GM13977 (cell line): ENCODE results near the gene SLC35F1.

Source experiments
- DNase-seq: peaks from one replicate; pipeline ENCODE4 v3.0.0; 2012; ENCODE audit warnings: low spot score
- CTCF ChIP-seq: IDR thresholded peaks from 2 replicates; pipeline ENCODE4 v1.5.1; 2012; ENCODE audit warnings: mild to moderate bottlenecking, control low read depth; ENCODE audit not compliant: insufficient read depth; ENCODE audit errors: extremely low read depth, missing control alignments
- in situ Hi-C: fragments of 300-500 bp; cut with MboI; formaldehyde crosslinking; loops from one replicate; pipeline ENCODE4 v1.12.0; 2022; ENCODE audit warnings: low sequenced_read_pairs, low pct_unique_long_range_greater_than_20kb, mixed read lengths, inconsistent platforms; ENCODE audit not compliant: unreplicated experiment

Gene SLC35F1

GRCh38 chr6:118134736-118135135 is 227.7 kb downstream of the SLC35F1 start:
- in situ Hi-C loops: no loop called here
- no peak for DNase-seq
- no peak for TF ChIP-seq CTCF

- DNase-seq: no peak
- TF ChIP-seq CTCF: no peak
- in situ Hi-C loops: no loop called here
Measured at GRCh38 chr6:118135371-118135770, 228.3 kb downstream of the SLC35F1 start.

- in situ Hi-C loops: no loop called here
- DNase-seq: no peak
- no peak for TF ChIP-seq CTCF
Measured at GRCh38 chr6:118141211-118141610, 234.1 kb downstream of the SLC35F1 start.

GRCh38 chr6:118146584-118146983 is 239.5 kb downstream of the SLC35F1 start:
- no peak for DNase-seq
- no peak for TF ChIP-seq CTCF
- in situ Hi-C loops: no loop called here

GRCh38 chr6:118147511-118147910 is 240.4 kb downstream of the SLC35F1 start:
- in situ Hi-C loops: no loop called here

GRCh38 chr6:118148561-118148960 is 241.5 kb downstream of the SLC35F1 start:
- in situ Hi-C loops: no loop called here
- TF ChIP-seq CTCF: no peak

More at GRCh38 chr6:118147511-118147910, 240.4 kb downstream of the SLC35F1 start:
- no peak for TF ChIP-seq CTCF
- no peak for DNase-seq

GRCh38 chr6:118152524-118152923 is 245.5 kb downstream of the SLC35F1 start:
- no peak for DNase-seq
- no peak for TF ChIP-seq CTCF
- in situ Hi-C loops: no loop called here

More at GRCh38 chr6:118148561-118148960, 241.5 kb downstream of the SLC35F1 start:
- DNase-seq: no peak
